ENCODE data around the gene MAN1A1.

Gene MAN1A1

DNA sequence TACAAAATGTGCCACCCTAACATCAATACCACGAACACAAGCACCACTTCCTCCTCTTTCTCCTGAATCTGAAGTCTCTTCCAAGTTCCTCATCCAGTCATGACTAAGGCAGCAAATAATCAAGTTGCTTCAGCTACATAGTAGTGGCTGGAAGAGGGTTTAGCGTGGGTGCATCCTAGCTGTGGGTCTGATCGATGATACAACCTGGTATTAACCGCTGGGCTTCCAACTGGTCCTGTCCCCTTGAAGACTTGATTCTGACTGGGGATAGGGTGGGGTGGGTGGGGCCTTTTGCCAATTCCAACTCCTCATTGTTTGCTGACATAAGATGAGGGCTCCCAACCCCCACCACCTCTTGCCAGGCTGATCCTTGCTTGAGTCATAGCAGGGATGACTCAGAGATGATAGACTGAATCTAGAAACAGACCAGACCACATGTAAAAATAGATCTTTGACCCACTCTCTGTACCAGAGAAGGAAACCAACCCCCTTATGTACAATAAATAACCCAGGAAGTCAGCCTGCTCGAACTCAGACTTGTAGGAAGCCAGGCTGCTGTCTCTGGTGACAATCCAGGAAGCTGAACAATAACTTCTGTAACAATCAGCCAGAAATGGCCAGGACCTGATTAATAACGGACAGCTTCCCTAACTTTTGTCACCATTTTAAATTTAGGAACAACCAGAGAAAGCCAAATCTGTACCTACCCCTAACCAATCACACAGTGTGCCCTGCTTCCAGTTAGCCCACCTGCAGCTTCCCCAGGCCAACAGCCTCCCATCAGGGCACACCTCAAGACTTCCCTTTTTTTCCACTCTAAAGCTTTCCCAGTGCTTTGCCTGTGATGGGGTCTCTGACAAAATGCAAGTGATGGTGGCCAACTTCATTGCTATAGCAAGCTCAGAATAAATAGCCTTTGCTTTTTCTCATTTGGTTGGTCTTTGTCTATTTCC is 202.2 kb downstream of the MAN1A1 start:
- H3K36me3 Mint-ChIP-seq (ENCODE audit: low read depth): no peaks in the 10 kb centered on the region
- TF ChIP-seq, protein P1, sequence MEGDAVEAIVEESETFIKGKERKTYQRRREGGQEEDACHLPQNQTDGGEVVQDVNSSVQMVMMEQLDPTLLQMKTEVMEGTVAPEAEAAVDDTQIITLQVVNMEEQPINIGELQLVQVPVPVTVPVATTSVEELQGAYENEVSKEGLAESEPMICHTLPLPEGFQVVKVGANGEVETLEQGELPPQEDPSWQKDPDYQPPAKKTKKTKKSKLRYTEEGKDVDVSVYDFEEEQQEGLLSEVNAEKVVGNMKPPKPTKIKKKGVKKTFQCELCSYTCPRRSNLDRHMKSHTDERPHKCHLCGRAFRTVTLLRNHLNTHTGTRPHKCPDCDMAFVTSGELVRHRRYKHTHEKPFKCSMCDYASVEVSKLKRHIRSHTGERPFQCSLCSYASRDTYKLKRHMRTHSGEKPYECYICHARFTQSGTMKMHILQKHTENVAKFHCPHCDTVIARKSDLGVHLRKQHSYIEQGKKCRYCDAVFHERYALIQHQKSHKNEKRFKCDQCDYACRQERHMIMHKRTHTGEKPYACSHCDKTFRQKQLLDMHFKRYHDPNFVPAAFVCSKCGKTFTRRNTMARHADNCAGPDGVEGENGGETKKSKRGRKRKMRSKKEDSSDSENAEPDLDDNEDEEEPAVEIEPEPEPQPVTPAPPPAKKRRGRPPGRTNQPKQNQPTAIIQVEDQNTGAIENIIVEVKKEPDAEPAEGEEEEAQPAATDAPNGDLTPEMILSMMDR (IDR thresholded peaks at IDR 0.05; ENCODE audit: unreplicated experiment in 3 of 3): no peak
- no peak overlapping the region for H3K4me3 Mint-ChIP-seq
- no peaks in the 10 kb centered on the region for H3K9me3 Mint-ChIP-seq
- no peaks in the 10 kb centered on the region for H3K27me3 Mint-ChIP-seq (ENCODE audit: low read depth)
- H3K4me1 Mint-ChIP-seq: peaks cover 20% of the 10 kb centered on the region
- H3K27ac Mint-ChIP-seq: peak overlapping the region in 1 of 3 experiments; percentile 23

- Mint-ChIP-seq H3K36me3 (ENCODE audit: low read depth) (no peaks in the 10 kb centered on the region), H3K27ac (no peak overlapping the region), H3K9me3 (no peaks in the 10 kb centered on the region), H3K4me3 (no peak overlapping the region), H3K4me1 (peaks cover 26% of the 10 kb centered on the region), H3K27me3 (ENCODE audit: low read depth) (peaks cover under 1% of the 10 kb centered on the region)
- TF ChIP-seq, protein P1 (IDR thresholded peaks at IDR 0.05; ENCODE audit: unreplicated experiment in 3 of 3): no peak
Observed at GRCh38 chr6:119145111-119145510, 204.4 kb downstream of the MAN1A1 start.

GRCh38 chr6:119142637-119143036 is 206.9 kb downstream of the MAN1A1 start:
- H3K4me1 Mint-ChIP-seq: peaks cover 32% of the 10 kb centered on the region
- no peak overlapping the region for H3K4me3 Mint-ChIP-seq
- no peaks in the 10 kb centered on the region for H3K9me3 Mint-ChIP-seq
- H3K36me3 Mint-ChIP-seq (ENCODE audit: low read depth): no peaks in the 10 kb centered on the region
- H3K27me3 Mint-ChIP-seq (ENCODE audit: low read depth): peaks cover 5% of the 10 kb centered on the region
- TF ChIP-seq, protein P1 (IDR thresholded peaks at IDR 0.05; ENCODE audit: unreplicated experiment in 3 of 3): no peak
- no peak overlapping the region for H3K27ac Mint-ChIP-seq

DNA sequence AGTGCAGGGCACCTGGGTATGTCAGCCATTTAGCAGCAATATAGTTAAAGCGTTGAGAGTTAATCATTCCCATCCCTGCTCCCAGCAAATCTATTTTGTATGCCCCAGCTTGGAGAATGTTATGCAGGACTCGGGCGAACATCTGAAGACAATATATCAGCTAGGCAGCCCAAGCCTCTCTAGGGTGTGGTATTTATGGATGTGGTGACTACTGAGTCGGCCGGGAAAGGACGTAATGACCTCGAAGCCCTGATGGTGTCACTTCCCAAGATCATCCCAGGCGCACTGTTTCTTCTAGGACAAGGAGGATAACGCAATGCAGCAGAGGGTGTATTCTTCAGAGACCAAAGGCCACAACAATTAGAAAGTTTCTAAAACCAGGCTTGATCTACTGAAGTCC is 207.5 kb downstream of the MAN1A1 start:
- no peak overlapping the region for H3K4me3 Mint-ChIP-seq
- peak overlapping the region in 1 of 3 experiments; percentile 46 for H3K27ac Mint-ChIP-seq
- H3K4me1 Mint-ChIP-seq: peaks cover 27% of the 10 kb centered on the region
- H3K9me3 Mint-ChIP-seq: no peaks in the 10 kb centered on the region
- H3K27me3 Mint-ChIP-seq (ENCODE audit: low read depth): peaks cover 5% of the 10 kb centered on the region
- no peaks in the 10 kb centered on the region for H3K36me3 Mint-ChIP-seq (ENCODE audit: low read depth)
- TF ChIP-seq, protein P1 (IDR thresholded peaks at IDR 0.05; ENCODE audit: unreplicated experiment in 3 of 3): no peak

- H3K4me3 Mint-ChIP-seq: no peak overlapping the region
- H3K36me3 Mint-ChIP-seq (ENCODE audit: low read depth): no peaks in the 10 kb centered on the region
- peak overlapping the region in 1 of 3 experiments; percentile 0 for H3K27ac Mint-ChIP-seq
- H3K27me3 Mint-ChIP-seq (ENCODE audit: low read depth): peaks cover 5% of the 10 kb centered on the region
- no peaks in the 10 kb centered on the region for H3K9me3 Mint-ChIP-seq
- TF ChIP-seq, protein P1 (IDR thresholded peaks at IDR 0.05; ENCODE audit: unreplicated experiment in 3 of 3): no peak
- peaks cover 24% of the 10 kb centered on the region for H3K4me1 Mint-ChIP-seq
Observed at GRCh38 chr6:119140196-119141140, 209.1 kb downstream of the MAN1A1 start.
